ENCODE data around the gene HYAL2.

HYAL2 gene

GRCh38 chr3:50295553-50296431 is 26.8 kb downstream of the HYAL2 start:
- no peak overlapping the region for H3K27ac ChIP-seq
- TF ChIP-seq CTCF (conservative IDR thresholded peaks at IDR 0.05) = no peak

GRCh38 chr3:50294492-50295403 is 27.8 kb downstream of the HYAL2 start:
- no peak overlapping the region for H3K27ac ChIP-seq
- no peak for TF ChIP-seq CTCF (conservative IDR thresholded peaks at IDR 0.05)

GRCh38 chr3:50294089-50294488 is 28.5 kb downstream of the HYAL2 start:
- no peak for TF ChIP-seq CTCF (conservative IDR thresholded peaks at IDR 0.05)

DNA sequence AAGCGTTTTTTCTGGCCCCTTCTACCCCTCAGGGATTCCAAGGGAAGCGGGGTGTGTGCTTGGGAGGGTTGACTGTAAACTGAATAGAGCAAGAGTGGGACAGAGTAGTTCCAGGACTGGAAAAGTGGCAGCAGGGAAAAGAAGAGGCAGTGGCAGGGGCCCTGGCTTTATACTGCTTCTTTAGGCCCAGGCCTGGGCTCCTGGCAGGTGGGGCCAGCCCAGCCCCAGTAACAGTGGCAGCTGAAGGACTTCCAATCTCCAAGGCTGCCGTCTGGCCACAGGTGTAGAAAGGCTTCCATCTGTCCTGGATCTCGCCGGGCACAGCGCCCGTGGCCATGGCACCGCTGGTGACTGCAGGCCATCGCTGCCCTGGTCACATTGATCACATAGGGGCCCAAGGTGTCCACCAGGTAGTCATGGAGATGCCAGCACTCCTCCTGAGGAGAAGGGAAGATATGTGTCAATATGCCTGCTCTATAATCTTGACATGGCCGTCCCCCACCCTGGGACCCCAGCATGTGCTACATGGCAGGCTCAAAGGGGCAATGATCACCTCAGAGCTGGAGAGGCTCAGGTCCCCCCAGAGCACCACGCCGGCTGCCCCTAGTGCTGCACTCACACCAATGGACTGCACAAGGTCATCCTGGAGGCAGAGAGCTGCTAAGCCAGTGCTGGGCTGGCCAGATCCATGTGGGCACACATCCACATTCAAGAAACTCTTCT is 29.3 kb downstream of the HYAL2 start:
- peak overlapping the region; percentile 99 for H3K27ac ChIP-seq
- TF ChIP-seq CTCF (conservative IDR thresholded peaks at IDR 0.05) = no peak

More at GRCh38 chr3:50294089-50294488, 28.5 kb downstream of the HYAL2 start:
- no peak overlapping the region for H3K27ac ChIP-seq

DNA sequence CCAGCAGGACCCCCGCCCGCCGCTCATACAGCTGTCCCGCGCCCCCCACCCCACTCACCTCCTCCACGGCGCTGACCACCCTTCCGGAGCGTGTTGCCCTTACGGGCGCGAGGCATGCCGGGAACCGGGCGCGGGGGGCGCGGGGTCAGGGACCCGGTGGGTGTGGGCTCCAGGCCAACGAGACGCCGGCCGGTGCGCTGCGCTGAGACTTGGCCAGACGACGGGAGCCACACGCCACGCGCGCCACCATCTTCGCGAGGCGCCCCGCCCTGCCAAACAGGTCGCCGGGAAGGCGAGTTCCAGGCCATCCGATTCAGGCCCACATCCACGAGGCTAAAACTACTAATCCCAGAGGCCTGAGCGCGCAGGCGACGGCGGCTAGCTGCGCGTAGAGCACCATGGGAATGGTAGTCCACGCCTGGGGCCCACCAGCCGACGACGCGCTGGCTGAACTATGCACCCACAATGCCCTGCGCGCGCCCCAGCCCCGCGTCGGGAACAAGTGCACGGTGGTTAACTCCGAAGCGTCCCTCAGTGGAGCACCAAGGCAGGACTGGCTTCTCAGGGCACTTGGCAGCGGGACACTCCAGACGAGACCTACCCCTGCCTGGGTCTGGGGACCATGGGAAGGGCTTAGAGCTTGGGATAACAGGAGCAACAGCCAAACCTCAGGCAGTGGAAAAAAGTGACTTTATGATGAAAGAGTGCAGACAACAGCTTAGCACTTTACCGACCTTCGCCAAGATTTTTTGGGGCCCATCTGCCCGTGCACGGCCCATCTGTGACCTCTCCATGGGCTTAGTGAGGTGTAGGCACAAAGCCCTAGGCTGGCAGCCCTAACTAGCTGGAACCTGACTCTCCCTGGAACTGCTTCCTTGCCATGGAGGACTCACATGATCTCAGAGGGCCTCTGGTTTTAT is 30.1 kb downstream of the HYAL2 start, which contains the start of gene IFRD2:
Gene IFRD2 (minus strand): TSS at position 271 of the 920 bp plus-strand sequence. CDS start 155 bp downstream, at position 116.
- peak within 1 kb of the TSS; percentile 99 for H3K27ac ChIP-seq
- TF ChIP-seq CTCF (conservative IDR thresholded peaks at IDR 0.05) = no peak

- H3K27ac ChIP-seq = peak overlapping the region; percentile 99
- no peak for TF ChIP-seq CTCF (conservative IDR thresholded peaks at IDR 0.05)
Observed at GRCh38 chr3:50290161-50290641, 32.3 kb downstream of the HYAL2 start.
